Medulla oblongata (tissue), 1 donor: ENCODE results near the gene SLC44A5.
"Not testable (repeated sequence)": the region's sequence is repeated elsewhere in the genome, so short reads cannot be mapped to it uniquely, and the experiment has no call there.

Experiments used
- DNase-seq: peaks from one replicate; pipeline ENCODE4 v3.0.0-alpha.2; 2015; ENCODE audit errors: extremely low spot score

Gene SLC44A5

DNA sequence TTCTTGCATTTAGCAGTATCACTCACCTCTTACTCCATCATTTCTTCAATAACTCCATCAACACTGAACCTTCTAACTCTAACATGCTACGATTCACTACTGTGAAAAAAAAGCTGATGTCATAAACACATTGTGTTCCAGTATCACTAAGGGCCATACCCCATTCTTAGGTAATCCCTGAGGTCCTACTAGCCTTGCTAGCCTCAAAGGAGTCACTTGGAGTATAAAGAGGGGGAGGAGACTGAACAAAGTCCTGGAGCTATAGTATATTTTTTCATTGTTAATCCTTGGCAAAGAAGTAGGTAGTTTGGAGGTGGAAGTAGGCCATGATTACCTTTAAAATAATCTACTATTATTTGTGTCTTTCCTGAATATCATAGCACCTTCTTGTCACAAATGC, at the start of gene SLC44A5:
Gene SLC44A5, minus strand, starts transcription at position 101 of the 400 bp plus-strand sequence. CDS start 69,667 bp downstream, outside the sequence.
- DNase-seq: no peak

DNA sequence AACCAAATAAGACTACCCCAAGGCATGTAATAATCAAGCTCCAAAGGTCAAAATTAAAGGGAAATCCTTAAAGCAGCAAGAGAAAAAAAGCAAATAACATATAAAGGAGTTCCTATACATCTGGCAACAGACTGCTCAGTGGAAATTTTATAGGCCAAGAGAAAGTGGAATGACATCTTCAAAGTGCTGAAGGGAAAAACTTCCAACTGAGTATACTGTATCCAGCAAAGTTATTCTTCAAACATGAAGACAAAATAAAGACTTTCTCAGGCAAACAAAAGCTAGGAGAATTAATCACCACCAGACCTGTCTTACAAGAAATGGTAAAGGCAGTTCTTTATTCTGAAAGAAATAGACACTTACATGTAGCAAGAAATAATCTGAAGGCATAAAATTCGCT, 45.0 kb upstream of the SLC44A5 start:
- DNase-seq: no peak

DNA sequence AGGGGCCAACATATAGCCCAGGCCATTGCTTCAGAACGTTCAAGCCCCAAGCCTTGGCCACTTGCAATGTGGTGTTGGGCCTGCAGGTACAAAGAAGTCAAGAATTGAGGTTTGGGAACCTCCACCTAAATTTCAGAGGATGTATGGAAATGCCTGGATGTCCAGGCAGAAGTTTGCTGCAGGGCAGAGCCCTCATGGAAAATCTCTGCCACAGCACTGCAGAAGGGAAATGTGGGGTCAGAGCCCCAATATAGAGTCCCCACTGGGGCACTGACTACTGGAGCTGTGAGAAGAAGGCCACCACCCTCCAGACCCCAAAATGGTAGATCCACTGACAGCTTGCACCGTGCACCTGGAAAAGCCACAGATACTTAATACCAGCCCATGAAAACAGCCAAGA, 36.3 kb upstream of the SLC44A5 start:
- DNase-seq: not testable (repeated sequence)

DNA sequence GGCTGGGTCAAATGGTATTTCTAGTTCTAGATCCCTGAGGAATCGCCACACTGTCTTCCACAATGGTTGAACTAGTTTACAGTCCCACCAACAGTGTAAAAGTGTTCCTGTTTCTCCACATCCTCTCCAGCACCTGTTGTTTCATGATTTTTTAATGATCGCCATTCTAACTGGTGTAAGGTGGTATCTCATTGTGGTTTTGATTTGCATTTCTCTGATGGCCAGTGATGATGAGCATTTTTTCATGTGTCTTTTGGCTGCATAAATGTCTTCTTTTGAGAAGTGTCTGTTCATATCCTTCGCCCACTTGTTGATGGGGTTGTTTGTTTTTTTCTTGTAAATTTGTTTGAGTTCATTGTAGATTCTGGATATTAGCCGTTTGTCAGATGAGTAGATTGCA, 34.2 kb upstream of the SLC44A5 start:
- DNase-seq: not testable (repeated sequence)

DNA sequence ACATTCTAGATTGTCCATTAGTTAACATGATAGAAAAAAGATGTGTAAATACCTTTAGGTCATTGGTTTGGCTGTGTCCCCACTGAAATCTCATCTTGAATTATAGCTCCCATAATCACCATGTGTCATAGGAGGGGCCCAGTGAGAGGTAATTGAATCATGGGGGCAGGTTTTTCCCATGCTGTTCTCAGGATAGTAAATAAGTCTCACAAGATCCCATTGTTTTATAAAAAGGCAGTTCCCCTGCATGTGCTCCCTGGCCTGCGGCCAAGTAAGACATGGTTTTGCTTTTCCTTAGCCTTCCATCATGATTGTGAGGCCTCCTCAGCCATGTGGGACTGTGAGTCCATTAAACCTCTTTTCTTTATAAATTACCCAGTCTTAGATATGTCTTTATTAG, 32.5 kb upstream of the SLC44A5 start:
- no peak for DNase-seq

DNA sequence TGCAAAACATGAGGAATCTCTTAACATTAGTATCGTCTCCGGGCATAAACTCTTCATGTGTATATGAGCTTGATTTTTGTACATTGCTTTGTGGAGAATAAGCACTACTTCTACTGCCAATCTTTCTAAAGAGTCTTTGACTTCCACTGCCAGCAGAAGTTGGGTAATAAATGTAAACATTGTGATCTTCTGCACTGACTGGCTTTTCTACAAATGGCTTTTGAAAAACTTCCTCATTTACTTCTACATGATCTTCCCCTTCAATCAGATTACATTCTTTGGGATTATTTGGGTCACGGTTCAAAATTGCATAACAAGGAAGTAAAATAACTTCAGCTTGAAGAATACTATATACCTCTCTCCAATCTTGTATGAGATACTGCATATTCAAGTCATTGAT, 30.4 kb upstream of the SLC44A5 start:
- no peak for DNase-seq

DNA sequence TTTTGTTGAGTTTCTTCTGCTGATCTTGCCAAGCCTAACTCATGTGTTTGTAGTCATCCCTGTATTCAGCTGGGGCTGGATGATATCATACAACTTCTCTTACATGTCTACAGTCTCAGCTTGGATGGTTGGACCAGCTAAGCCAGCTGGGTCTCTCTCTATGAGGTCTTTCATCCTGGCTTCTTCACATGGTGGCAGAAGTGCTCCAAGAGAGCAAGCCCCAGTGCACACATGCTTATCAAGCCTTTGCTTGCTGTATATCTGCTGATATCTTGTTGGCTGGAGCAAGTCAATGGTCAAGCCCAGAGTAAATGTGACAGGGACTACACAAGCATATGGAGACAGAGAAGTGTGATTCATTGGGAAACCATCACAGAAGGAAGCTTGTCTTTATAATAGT, 29.2 kb upstream of the SLC44A5 start:
- no peak for DNase-seq

DNA sequence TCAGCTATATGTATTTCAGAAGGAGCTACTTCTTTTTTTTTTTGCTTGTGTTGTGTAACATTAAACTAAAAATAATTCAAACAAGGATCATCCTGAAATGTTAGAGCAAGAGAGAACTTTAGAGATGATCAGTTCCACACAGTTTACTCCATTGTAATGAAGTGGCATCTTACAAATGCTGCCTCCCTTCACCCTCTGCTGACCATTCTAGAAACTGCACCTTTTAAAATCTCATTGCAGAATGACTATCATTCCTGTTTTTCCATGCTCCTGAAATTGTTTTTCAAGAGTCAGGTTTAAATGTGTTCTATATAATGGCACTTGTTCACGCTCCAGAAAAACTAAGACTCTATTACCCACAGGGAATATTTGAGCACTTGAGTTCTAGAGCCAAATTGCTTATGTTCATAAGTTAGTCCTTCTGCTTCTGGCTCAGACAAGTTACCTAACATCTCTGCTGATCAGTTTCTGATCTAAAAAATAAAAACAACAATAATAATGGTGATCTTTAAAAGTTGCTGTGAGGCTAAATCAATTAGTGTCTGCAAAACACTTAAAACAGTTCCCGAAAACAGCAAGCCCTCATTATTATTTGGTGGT, 21.5 kb upstream of the SLC44A5 start:
- DNase-seq: peak; percentile 61

DNA sequence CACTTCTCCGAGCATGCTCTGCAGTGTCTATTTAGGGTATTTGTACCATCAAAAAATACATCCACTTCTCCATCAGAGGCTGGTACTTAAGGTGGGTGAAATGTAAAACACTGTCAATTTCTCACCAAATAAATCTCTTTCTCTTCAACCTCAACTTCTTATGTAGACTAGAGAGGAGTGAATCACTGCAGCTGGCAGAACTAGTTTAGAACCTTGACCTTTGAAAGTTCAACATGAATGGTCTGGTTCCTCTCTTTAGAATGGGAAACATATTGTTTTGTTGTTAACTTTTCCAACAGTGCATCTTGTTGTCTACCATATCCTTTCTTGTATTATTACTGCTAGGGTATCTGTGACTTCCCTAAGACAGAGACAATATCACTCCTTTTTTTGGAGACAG, 20.1 kb upstream of the SLC44A5 start:
- DNase-seq: no peak

DNA sequence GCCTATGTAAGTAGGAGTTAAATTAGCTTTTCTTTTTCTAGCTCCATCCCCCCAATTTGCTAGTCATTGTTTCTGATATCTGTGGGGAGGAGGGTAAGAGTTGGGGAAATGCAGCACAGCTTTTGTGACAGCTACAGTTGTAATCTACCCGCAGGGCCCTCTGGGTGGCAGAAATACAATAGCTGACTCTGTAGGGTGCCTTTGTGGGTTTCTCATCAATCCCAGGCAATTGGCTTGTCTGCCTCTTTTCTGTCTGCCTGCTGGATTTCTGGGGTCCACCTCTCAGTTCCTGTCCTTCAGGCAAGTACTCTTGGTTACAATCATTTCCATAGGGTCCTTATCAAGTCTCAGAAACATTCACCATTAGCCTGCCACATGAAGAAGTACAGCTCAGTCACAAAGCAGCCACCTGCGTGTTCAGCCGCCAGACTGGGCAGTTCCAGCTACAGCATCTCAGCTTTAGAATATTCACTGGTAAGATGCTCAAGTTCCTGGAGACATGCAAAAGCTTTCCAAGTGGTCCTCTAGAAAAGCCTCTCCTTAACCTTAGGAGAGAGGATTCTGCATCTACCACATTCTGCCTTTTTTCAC, 19.2 kb upstream of the SLC44A5 start:
- DNase-seq: no peak

DNA sequence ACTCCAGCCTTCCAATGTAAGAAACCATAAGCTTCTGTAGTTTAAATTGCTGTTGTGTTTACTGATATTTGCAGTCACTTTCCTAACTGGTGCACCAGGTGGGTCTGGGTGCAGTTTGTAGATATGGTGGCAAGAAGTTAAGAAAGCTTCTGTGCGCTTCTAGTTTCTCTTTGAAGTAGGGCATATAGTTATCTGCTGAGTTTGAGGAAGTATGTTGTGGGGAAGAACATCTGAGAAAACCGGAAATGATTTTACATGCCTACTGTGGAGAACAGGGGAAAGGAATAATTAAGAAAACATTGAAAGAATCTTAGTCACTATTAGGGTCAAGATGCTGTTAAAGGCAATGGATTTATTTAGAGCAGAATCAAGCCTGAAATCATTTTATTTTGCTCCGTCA, 14.9 kb upstream of the SLC44A5 start:
- no peak for DNase-seq

DNA sequence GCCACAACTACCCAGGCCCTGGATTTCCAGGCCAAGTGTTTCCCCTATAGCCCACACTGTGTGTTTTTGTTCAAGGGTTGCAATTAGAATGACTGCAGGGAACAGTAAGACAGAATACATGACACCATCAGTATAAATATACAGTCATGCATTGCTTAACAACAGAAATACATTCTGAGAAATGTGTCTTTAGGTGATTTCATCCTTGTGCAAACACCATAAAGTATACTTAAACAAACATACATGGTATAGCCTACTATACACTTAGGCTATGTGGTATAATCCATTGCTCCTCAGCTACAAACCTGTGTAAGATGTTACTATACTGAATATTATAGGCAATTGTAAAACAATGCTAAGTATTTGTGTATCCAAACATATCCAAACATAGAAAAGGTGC, 7.5 kb upstream of the SLC44A5 start:
- no peak for DNase-seq

DNA sequence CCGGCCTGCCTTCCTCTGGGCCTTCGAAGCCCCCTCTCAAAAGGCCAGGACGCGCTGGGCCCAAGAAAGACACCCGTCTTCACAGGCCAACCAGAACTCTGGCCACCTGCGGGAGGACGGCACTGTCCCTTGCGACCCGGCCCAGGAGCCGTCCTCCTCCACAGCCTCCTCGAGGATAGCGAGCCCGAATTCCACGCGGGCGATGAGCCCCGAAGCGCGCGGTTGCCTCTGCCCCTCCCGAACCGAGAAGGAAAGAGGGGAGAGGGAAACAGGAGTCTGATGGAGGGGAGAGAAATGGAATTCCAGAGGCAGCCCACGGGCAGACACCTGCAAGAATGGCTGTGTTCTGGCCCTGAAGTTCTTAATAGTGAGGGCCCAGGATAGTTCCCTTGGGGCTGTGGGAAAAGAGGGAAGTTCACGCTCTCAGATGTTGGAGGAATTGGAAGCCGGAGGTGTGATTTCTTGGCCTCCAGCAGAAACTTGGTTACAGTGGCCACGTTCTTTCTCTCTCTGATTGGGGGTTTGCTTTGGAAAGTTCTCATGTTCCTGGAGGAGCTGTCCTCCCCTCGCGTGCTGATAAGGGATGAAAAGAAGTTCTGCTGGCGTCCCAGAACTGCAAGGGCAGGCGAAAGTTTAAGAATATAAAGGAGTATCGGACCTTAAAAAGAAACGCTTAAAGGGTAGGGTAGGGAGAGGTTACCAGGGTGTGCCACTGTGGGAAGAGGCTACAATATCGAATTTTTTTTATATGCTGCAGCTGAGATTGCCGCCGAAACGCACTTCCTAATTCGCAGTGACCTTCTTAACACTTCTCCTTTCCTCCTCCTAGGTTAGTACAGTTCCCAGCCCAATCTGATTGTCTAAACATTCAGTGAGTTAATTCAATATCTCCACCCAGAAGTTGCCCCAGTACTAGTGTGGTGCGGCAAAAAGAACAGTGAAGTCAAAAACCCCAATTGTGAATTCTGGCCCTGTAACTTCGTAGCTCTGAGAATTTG, 5.8 kb upstream of the SLC44A5 start:
- no peak for DNase-seq

DNA sequence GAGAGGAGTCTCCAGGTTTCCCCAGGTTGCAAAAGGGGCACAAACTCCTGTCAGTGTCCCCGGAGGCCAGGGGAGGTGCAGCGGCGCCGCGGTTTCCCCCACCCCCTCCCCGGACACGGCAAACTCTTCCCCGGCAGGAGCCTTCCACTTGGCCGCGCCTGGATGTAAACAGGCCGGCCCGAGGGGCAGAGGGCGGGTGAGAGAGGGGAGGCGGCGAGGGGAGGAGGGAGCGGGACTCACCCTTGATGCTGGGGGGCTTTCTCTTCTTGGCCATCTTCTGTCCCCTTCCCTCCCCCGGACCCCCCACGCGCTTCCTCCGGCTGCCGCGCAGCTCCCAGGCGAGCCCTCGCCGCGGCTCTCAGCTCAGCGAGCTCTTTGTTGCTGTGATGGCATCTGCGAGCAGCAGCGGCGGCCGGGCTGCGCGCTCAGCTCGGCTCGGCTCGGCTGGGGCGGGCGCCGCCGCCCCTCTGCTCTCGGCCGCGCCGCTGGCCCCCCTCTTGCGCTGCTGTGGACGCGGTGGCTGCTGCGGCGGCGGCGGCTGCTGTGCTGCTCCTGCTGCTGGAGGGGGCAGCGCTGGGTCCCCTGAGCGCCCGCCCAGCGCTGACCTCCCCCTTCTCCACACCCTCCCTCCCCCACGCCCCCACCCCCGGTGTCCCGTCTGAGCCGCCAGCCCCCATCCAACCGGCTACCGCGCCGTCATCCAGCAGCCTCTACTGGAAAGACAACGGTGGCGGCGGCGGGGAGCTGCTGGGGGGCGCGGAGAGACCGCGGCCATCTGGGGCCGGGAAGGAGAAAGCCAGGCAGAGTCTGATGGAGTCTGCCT, 4.9 kb upstream of the SLC44A5 start:
- peak; percentile 19 for DNase-seq

DNA sequence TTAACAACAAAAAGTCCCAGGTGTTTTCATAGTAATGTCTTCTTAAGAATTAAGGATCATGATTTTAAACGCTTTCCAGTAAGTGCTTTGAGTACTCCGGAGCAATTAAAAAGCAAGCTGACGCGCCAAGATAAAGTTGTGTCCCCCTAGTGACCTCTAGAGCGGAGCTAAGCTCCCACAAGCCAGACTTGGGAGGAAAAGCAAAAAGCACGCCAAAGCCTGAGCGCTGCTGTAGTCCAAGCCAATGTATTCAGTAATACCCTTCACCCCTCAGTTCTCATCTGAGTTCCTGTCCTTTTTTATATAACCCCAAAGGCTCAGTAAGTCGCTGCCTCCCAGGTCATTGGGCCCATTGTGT, 3.5 kb upstream of the SLC44A5 start:
- peak; percentile 7 for DNase-seq

DNA sequence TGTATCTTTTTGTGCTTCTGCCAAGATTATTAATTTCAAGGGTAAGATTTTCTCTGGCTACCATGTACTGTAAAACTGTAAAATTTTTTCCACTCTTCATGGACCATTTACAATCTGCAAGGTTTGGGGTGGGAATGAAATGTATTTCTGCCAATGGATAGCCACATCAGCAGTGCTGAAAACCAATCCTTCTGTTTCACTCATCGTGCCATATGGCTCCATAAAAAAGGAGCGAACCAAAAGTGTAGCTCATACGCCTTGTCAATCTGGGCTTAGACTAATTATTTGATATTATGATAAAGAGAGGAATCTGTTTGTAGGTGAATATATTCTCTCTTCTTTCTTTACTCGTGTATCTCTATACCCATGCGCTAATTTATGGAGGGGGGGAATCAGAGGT, 3.0 kb upstream of the SLC44A5 start:
- no peak for DNase-seq

DNA sequence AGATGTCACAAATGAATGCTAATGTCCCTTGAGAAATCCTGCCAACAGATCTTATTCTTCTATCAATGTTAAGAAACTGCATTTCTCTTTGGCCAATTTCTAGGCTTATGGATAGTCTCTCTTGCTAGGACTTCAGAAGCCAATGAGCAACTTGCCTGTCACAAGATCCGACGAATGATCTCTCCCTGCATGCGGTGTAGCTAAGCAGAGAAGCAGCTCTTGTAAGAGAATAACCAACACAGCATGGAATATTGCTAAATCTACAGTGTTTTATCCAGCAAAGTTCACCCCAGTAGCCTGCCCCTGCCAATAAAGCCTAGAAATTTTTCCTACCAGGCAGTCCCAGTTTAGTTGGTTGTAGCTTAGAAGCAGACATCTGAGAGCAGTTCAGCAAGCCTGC, 2.1 kb upstream of the SLC44A5 start:
- DNase-seq: no peak

DNA sequence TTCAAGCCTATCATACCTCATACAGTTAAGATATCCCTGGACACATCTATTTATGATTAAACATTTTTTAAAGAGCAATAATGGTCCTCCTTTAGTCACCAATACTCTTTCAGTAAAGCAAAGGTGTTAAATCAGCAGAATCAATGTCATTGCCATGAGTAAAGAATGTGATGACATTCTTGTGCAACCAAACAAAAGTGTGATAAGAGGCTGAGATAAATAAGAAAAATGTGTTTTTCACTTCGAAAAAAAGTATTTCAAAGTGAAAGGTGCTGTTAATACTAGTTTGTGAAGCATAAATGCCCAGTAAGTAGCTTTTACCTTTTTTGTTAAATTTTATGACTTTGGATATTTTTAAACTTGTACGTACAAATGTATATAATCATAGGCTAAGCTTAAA, 8.4 kb downstream of the SLC44A5 start:
- no peak for DNase-seq

DNA sequence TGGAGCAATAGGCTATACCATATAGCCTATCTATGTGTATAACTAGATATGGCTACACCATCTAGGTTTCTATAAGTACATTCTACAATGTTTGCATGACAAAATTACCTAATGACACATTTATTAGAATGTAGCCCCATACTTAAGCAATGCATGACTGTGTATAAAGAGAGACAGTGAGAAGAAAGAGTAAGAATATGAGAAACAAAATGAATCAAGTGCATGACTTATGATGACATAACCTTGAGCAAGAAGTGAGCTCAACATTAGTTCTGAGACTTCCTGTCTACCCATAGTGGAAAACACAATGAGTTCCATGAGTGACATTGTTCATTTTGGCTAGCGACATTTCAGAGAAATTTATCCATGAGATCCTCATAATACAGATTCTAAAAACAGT, 10.1 kb downstream of the SLC44A5 start:
- DNase-seq: no peak

DNA sequence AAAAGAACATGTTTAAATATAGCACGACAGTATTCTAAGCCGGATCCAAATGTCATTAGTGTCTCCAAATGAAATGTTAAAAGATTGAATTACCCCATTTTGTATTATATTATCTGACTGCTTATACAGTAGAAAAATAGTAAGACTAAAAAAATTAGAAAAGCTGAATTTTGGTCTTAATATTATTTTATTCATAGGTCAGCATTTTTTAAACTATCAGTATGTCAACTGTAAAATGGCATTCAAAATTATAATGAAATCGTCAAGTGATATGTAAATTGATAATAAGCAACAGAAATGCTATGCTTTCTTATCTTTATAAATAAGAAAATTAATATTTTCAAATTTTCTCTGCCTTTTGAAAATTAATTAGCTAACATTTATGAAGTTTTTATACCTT, 16.6 kb downstream of the SLC44A5 start:
- DNase-seq: no peak

DNA sequence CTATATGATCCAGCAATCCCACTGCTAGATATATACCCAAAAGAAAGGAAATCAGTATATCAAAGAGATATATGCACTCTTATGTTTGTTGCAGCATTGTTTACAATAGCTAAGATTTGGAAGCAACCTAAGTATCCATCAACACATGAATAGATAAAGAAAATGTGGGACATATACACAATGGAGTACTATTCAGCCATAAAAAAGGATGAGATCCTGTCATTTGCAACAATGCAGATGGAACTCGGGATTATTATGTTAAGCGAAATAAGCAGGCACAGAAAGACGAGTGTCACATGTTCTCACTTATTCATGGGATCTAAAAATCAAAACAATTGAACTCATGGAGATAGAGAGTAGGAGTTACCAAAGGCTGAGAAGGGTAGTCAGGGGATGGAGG, 17.5 kb downstream of the SLC44A5 start:
- DNase-seq: not testable (repeated sequence)

DNA sequence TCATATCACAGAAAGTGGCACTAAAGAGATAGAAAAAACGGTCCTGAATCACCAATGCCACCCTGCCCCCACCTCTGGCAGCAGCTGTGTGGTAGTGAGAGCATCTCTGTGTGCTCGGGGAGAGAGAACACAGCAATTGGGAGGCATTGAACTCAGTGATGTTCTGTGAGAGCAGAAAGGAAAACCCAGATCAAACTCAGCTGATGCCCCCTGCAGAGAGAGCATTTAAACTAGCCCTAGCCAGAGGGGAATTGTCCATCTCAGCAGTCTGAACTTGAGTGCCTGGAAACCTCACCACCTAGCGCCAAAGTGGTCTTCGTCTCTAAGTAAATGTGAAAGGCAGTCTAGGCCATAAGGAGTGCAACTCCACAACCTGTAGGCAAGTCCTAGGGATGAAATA, 21.3 kb downstream of the SLC44A5 start:
- no peak for DNase-seq
